HG03439 (cell line): ENCODE data around the gene BNIP2.
"Not testable (repeated sequence)": the region's sequence is repeated elsewhere in the genome, so short reads cannot be mapped to it uniquely, and the experiment has no call there.

Experiments used
- ATAC-seq: cut with Tn5 transposase; IDR thresholded peaks from one replicate; pipeline ENCODE4 v1.9.1; 2021; ENCODE audit warnings: mild to moderate bottlenecking, moderate library complexity; ENCODE audit not compliant: unreplicated experiment

Gene BNIP2

GRCh38 chr15:59642351-59642750 is 46.8 kb downstream of the BNIP2 start:
- no peak for ATAC-seq

- not testable (repeated sequence) for ATAC-seq
Measured at GRCh38 chr15:59637507-59637906, 51.6 kb downstream of the BNIP2 start.

GRCh38 chr15:59636184-59636583 is 52.9 kb downstream of the BNIP2 start:
- ATAC-seq: no peak

GRCh38 chr15:59632714-59633113 is 56.4 kb downstream of the BNIP2 start:
- ATAC-seq: no peak

- ATAC-seq: peak; percentile 52
Measured at GRCh38 chr15:59622289-59622688, 66.8 kb downstream of the BNIP2 start.

- ATAC-seq: no peak
Measured at GRCh38 chr15:59618406-59618805, 70.7 kb downstream of the BNIP2 start.

GRCh38 chr15:59616379-59616778 is 72.7 kb downstream of the BNIP2 start:
- ATAC-seq: no peak

GRCh38 chr15:59615661-59616060 is 73.5 kb downstream of the BNIP2 start:
- ATAC-seq: no peak

- ATAC-seq: no peak
Measured at GRCh38 chr15:59614153-59614552, 75.0 kb downstream of the BNIP2 start.

- ATAC-seq: no peak
Measured at GRCh38 chr15:59611276-59612260, 77.6 kb downstream of the BNIP2 start, which contains the start of gene GCNT3. Gene GCNT3 (plus strand): TSS chr15:59611783. CDS start chr15:59618239, 6,456 bp downstream.

- no peak for ATAC-seq
Measured at GRCh38 chr15:59609730-59610712, 79.1 kb downstream of the BNIP2 start.
